PFSK-1 (cell line): Measurements from ENCODE around the gene ADAM8.

Experiments
- FOXP2 ChIP-seq: optimal IDR thresholded peaks from 2 replicates; pipeline ENCODE3; 2011; ENCODE audit warnings: borderline replicate concordance, control low read depth, inconsistent platforms; ENCODE audit not compliant: insufficient read depth; ENCODE audit errors: extremely low read length, extremely low read depth
- POLR2AphosphoS5 ChIP-seq: IDR thresholded peaks from 2 replicates; pipeline ENCODE4 v1.6.1; 2012; ENCODE audit warnings: low read depth, mild to moderate bottlenecking, control low read depth, low read length, moderate library complexity
- REST ChIP-seq, 2 experiments: IDR thresholded peaks; 2 replicates each; pipeline versions ENCODE4 v1.6.1 to v1.8.0; 2011 to 2012; ENCODE audit warnings: low read depth in 2 of 2, low read length in 2 of 2, control low read depth in 1 of 2, inconsistent platforms in 1 of 2, mild to moderate bottlenecking in 1 of 2, moderate library complexity in 1 of 2; ENCODE audit not compliant: insufficient read depth in 1 of 2
- SIN3A ChIP-seq: IDR thresholded peaks from 2 replicates; pipeline ENCODE4 v1.6.1; 2012; ENCODE audit warnings: mild to moderate bottlenecking, low read length, moderate library complexity, borderline replicate concordance; ENCODE audit not compliant: insufficient read depth
- TAF1 ChIP-seq: IDR thresholded peaks from 2 replicates; pipeline ENCODE4 v1.6.1; 2012; ENCODE audit warnings: low read length, control low read depth, borderline replicate concordance; ENCODE audit not compliant: insufficient read depth

The ADAM8 gene

GRCh38 chr10:133251388-133252222, 25.1 kb downstream of the ADAM8 start:
- TF ChIP-seq TAF1: no peak
- TF ChIP-seq FOXP2: no peak
- no peak for TF ChIP-seq REST (IDR thresholded peaks at IDR 0.05; ENCODE audit: insufficient read depth in 1 of 2, low read depth in 2 of 2, low read length in 2 of 2)
- no peak for TF ChIP-seq POLR2AphosphoS5
- no peak for TF ChIP-seq SIN3A

- TF ChIP-seq POLR2AphosphoS5 (no peak), TAF1 (no peak), SIN3A (no peak), FOXP2 (no peak), REST (IDR thresholded peaks at IDR 0.05; ENCODE audit: insufficient read depth in 1 of 2, low read depth in 2 of 2, low read length in 2 of 2) (no peak)
These were observed 26.5 kb downstream of the ADAM8 start for GRCh38 chr10:133249975-133250754.

- TF ChIP-seq TAF1 (no peak), REST (IDR thresholded peaks at IDR 0.05; ENCODE audit: insufficient read depth in 1 of 2, low read depth in 2 of 2, low read length in 2 of 2) (no peak), POLR2AphosphoS5 (no peak), SIN3A (no peak), FOXP2 (no peak)
These were observed 27.4 kb downstream of the ADAM8 start for GRCh38 chr10:133249094-133249780.

- TF ChIP-seq TAF1: no peak
- no peak for TF ChIP-seq POLR2AphosphoS5
- TF ChIP-seq FOXP2: no peak
- no peak for TF ChIP-seq SIN3A
- no peak for TF ChIP-seq REST (IDR thresholded peaks at IDR 0.05; ENCODE audit: insufficient read depth in 1 of 2, low read depth in 2 of 2, low read length in 2 of 2)
These were observed 28.3 kb downstream of the ADAM8 start for GRCh38 chr10:133248334-133248715.
